ENCODE data around the gene MPRIP. TPM values are rescaled to one million over a fixed set of nuclear protein-coding genes. Genes with fewer than 3 reads are reported as not detected.

Gene MPRIP
- total and polyA plus RNA-seq, 2 of the 13 experiments (the other 11 are each of a cell fraction or from before 2014, with no cell fraction given): 50.2 to 52.4 TPM

DNA sequence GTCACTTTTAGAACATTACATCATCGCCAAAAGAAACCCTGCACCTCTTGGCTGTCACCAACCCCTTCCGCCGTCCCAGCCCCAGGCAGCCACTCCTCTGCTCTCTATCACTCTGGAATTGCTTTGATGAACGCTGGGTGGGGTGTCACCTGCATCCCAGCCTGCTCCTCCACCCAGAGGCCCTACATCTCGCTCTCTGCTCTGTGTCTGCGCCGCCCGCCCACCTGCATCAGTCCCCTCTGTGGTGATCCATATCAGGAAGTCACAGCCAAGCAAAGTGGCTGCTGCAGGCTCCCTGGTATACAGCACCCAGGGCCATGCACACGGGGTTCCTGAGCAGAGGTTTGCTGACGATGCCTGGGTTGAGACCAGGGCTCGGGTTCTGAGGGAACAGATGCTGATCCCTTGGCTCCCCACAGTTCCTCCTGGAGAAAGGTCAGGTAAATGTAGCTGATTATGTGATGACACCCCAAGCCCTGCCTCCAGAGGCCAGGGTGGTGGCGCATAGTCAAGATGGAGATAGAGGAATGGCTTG lies 30.8 kb downstream of the MPRIP start:
- no peak overlapping the region for H3K4me3 ChIP-seq (replicated peaks in 1 of 3; ENCODE audit: insufficient read depth in 1 of 3, low read depth in 2 of 3, low read length in 3 of 3)
- no peaks in the 10 kb centered on the region for H4K20me1 ChIP-seq (ENCODE audit: insufficient read depth, low read length)
- no peaks in the 10 kb centered on the region for H3K27me3 ChIP-seq (ENCODE audit: control insufficient read depth in 1 of 2, insufficient read depth in 2 of 2, low read length in 2 of 2)
- H3K79me2 ChIP-seq (ENCODE audit: insufficient read depth, low read length): peaks cover 31% of the 10 kb centered on the region
- intact Hi-C loops (cut with micrococcal nuclease; ENCODE audit: unreplicated experiment) (no loop called here), in situ Hi-C loops (cut with HindIII; ENCODE audit: extremely low pct_ligation_motif_present, low pct_unique_long_range_greater_than_20kb) (no loop called here)
- H3K4me2 ChIP-seq (ENCODE audit: low read depth, low read length): no peak overlapping the region
- 98% methylated on average over 12 of the region's 12 CpGs for WGBS (ENCODE audit: low lambda C conversion rate)
- H3K27ac ChIP-seq (ENCODE audit: extremely low read length, insufficient read depth, low read length): no peak overlapping the region
- 0 out of 2 replicates have a peak, but pooled peaks cover 4% of the 10 kb centered on the region for H3K9me3 ChIP-seq (ENCODE audit: low read length)
- BruUV-seq (replicated peaks): no TSS peak
- CTCF ChIA-PET (ENCODE audit: low intra/inter-chr PET ratio, low total read pairs): no interaction called here
- peaks cover 28% of the 10 kb centered on the region for H3K4me1 ChIP-seq (ENCODE audit: insufficient read depth, low read length)
- TF ChIP-seq ATF7 (IDR thresholded peaks at IDR 0.05) (peak; percentile 50), ATF7 (CRISPR knock-in tag; IDR thresholded peaks at IDR 0.05) (no peak), SP5 (CRISPR knock-in tag; IDR thresholded peaks at IDR 0.05; ENCODE audit: borderline replicate concordance, low read depth) (no peak)
- FAIRE-seq (no peak), ATAC-seq (no peak), DNase-seq (ENCODE audit: low spot score) (no peak)
- H3K9ac ChIP-seq (ENCODE audit: insufficient read depth, low read depth, low read length): no peak overlapping the region
- POLR2A ChIA-PET: no interaction called here
- H2AFZ ChIP-seq (ENCODE audit: low read length): no peak overlapping the region
- H3K36me3 ChIP-seq (replicated peaks in 1 of 2; ENCODE audit: control insufficient read depth in 1 of 2, insufficient read depth in 2 of 2, low read length in 2 of 2): peaks cover 3 to 20% of the 10 kb centered on the region in 2 experiments; a peak in 2 of 5 replicates

DNA sequence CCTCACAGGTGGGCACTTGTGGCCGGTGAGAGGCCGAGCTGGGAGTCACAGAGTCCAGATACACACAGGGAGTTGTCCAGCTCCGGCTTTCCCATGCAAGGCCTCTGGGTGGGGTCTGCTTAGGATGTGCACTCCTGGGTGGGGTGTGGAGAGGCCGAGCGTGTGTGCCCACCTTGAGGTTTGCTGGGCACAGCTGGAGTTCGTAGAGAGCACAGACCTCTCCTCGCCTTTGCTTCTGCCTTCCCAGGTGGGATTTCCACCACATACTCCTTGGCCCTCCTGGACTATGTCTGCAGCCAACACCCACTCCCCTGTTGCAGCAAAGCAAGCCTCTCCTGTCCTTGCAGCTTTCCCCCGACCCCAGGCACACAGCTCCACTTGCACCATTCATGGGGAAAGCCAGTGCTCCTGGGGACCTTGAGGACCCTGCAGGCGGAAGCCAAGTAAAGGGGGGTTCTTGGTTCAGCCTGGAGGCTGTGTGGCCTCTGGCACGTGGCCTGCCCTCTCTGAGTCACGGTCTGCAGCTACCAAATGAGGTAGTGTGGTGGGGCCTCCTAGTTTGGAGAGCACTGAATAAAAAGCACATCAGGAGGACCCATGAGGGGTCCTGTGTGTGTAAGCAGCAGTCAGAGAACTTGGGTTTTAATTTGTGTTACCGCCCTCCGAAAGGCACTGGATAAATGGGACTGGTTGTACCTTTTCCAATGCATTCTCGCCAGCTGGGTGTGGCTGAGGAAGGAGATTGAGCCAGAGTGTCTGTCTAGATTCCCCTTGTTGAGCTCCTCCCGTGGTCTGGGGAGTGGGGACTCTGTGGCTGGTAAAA lies 31.5 kb downstream of the MPRIP start:
- no TSS peak for BruUV-seq (replicated peaks)
- CTCF ChIA-PET (ENCODE audit: low intra/inter-chr PET ratio, low total read pairs): no interaction called here
- peaks cover 3 to 20% of the 10 kb centered on the region in 2 experiments; a peak in 2 of 5 replicates for H3K36me3 ChIP-seq (replicated peaks in 1 of 2; ENCODE audit: control insufficient read depth in 1 of 2, insufficient read depth in 2 of 2, low read length in 2 of 2)
- peaks cover 35% of the 10 kb centered on the region for H3K4me1 ChIP-seq (ENCODE audit: insufficient read depth, low read length)
- intact Hi-C loops (cut with micrococcal nuclease; ENCODE audit: unreplicated experiment): no loop called here
- H3K27ac ChIP-seq (ENCODE audit: extremely low read length, insufficient read depth, low read length): no peak overlapping the region
- TF ChIP-seq ZNF768 (CRISPR knock-in tag; IDR thresholded peaks at IDR 0.05) (peak; percentile 96), RAD51 (IDR thresholded peaks at IDR 0.05; ENCODE audit: borderline replicate concordance) (no peak), ZNF17 (CRISPR knock-in tag; IDR thresholded peaks at IDR 0.05) (no peak), POLR2A (IDR thresholded peaks at IDR 0.05; ENCODE audit: insufficient read depth in 1 of 2, low read depth in 2 of 2, low read length in 2 of 2) (no peak), NFKB2 (CRISPR knock-in tag; IDR thresholded peaks at IDR 0.05; ENCODE audit: borderline replicate concordance) (no peak)
- no peak overlapping the region for H2AFZ ChIP-seq (ENCODE audit: low read length)
- POLR2A ChIA-PET: no interaction called here
- H4K20me1 ChIP-seq (ENCODE audit: insufficient read depth, low read length): no peaks in the 10 kb centered on the region
- 94% methylated on average over 14 of the region's 15 CpGs for WGBS (ENCODE audit: low lambda C conversion rate)
- H3K4me3 ChIP-seq (replicated peaks in 1 of 3; ENCODE audit: insufficient read depth in 1 of 3, low read depth in 2 of 3, low read length in 3 of 3): no peak overlapping the region
- in situ Hi-C loops (cut with HindIII; ENCODE audit: extremely low pct_ligation_motif_present, low pct_unique_long_range_greater_than_20kb): no loop called here
- H3K27me3 ChIP-seq (ENCODE audit: control insufficient read depth in 1 of 2, insufficient read depth in 2 of 2, low read length in 2 of 2): no peaks in the 10 kb centered on the region
- FAIRE-seq: no peak
- H3K79me2 ChIP-seq (ENCODE audit: insufficient read depth, low read length): peaks cover 29% of the 10 kb centered on the region
- no peak overlapping the region for H3K9ac ChIP-seq (ENCODE audit: insufficient read depth, low read depth, low read length)
- H3K4me2 ChIP-seq (ENCODE audit: low read depth, low read length): no peak overlapping the region
- ATAC-seq: no peak
- DNase-seq (ENCODE audit: low spot score): no peak
- H3K9me3 ChIP-seq (ENCODE audit: low read length): 0 out of 2 replicates have a peak, but pooled peaks cover 4% of the 10 kb centered on the region
